Measurements from ENCODE around the gene DENND4B.

Gene DENND4B

GRCh38 chr1:153968408-153968807 is 21.9 kb upstream of the DENND4B start:
- no peak for DNase-seq (ENCODE audit: low read depth)

GRCh38 chr1:153968000-153968363 is 21.5 kb upstream of the DENND4B start:
- no peak for DNase-seq (ENCODE audit: low read depth)

GRCh38 chr1:153967107-153967999 is 20.8 kb upstream of the DENND4B start, which contains the start of gene CREB3L4:
Gene CREB3L4, plus strand, starts transcription at chr1:153967902. Its CDS starts 624 bp downstream, at chr1:153968526.
- DNase-seq (ENCODE audit: low read depth): peak; percentile 76

- no peak for DNase-seq (ENCODE audit: low read depth)
These were observed 17.4 kb upstream of the DENND4B start for GRCh38 chr1:153963850-153964331.

GRCh38 chr1:153963030-153963849 is 16.7 kb upstream of the DENND4B start, which contains the start of gene SLC39A1:
Gene SLC39A1, minus strand, starts transcription at chr1:153963537. Its CDS starts 822 bp downstream, at chr1:153962715.
- DNase-seq (ENCODE audit: low read depth): peak; percentile 91

GRCh38 chr1:153962088-153963029 is 15.8 kb upstream of the DENND4B start:
- DNase-seq (ENCODE audit: low read depth): no peak

GRCh38 chr1:153961421-153961820 is 14.9 kb upstream of the DENND4B start:
- DNase-seq (ENCODE audit: low read depth): no peak

GRCh38 chr1:153960206-153960605 is 13.7 kb upstream of the DENND4B start:
- DNase-seq (ENCODE audit: low read depth): no peak

GRCh38 chr1:153959454-153959853 is 12.9 kb upstream of the DENND4B start:
- DNase-seq (ENCODE audit: low read depth): no peak

GRCh38 chr1:153958961-153959260 is 12.4 kb upstream of the DENND4B start:
- DNase-seq (ENCODE audit: low read depth): no peak

- peak; percentile 94 for DNase-seq (ENCODE audit: low read depth)
These were observed 11.8 kb upstream of the DENND4B start, which contains the start of gene CRTC2 for GRCh38 chr1:153958111-153958960. Gene CRTC2, minus strand, starts transcription at chr1:153958612. Its CDS starts 115 bp downstream, at chr1:153958497.

GRCh38 chr1:153957744-153958110 is 11.2 kb upstream of the DENND4B start:
- no peak for DNase-seq (ENCODE audit: low read depth)

- DNase-seq (ENCODE audit: low read depth): no peak
These were observed 10.6 kb upstream of the DENND4B start for GRCh38 chr1:153956997-153957715.

- no peak for DNase-seq (ENCODE audit: low read depth)
These were observed 8.3 kb upstream of the DENND4B start for GRCh38 chr1:153954826-153955225.

GRCh38 chr1:153953859-153954365 is 7.4 kb upstream of the DENND4B start:
- no peak for DNase-seq (ENCODE audit: low read depth)

GRCh38 chr1:153951801-153952200 is 5.3 kb upstream of the DENND4B start:
- no peak for DNase-seq (ENCODE audit: low read depth)

GRCh38 chr1:153951183-153951582 is 4.7 kb upstream of the DENND4B start:
- no peak for DNase-seq (ENCODE audit: low read depth)

GRCh38 chr1:153945795-153946621 is 510 bp downstream of the DENND4B start:
- peak; percentile 74 for DNase-seq (ENCODE audit: low read depth)
